Endothelial cell of umbilical vein (primary cell): ENCODE results near the gene CCDC157.
"Not testable (repeated sequence)": the region's sequence is repeated elsewhere in the genome, so short reads cannot be mapped to it uniquely, and the experiment has no call there.

ENCODE experiments used
- POLR2A ChIP-seq: IDR thresholded peaks from 2 replicates; pipeline ENCODE4 v1.6.1; 2012; ENCODE audit warnings: low read depth, mild to moderate bottlenecking, control low read depth, low read length
- TF ChIP-seq, protein P1 (sequence below), 2 donors: IDR thresholded peaks; 1 replicate in 1 of 2; 2 replicates in 1 of 2; pipeline ENCODE4 v1.5.1; 2011; ENCODE audit warnings: low read length in 2 of 2, mild to moderate bottlenecking in 2 of 2, moderate library complexity in 2 of 2, control low read depth in 1 of 2, inconsistent platforms in 1 of 2, low read depth in 1 of 2; ENCODE audit not compliant: insufficient read depth in 1 of 2; ENCODE audit errors: extremely low read depth in 1 of 2

DNA sequence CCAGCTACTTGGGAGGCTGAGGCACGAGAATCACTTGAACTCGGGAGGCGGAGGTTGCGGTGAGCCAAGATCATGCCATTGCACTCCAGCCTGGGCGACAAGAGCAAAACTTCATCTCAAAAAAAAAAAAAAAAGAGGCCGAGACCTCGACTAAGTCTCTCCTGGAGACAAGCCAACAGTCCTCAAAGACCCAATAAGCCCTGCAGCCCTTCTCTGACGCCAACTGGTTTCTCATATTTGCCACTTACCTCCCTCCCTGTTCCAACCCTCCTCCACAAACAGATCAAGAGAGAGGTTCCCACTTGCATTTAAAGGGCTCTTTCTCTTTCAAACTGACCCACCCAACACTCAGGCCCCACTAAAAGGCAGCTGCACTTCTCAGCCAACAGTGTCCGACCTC, 18.5 kb upstream of the CCDC157 start:
- not testable (repeated sequence) for TF ChIP-seq POLR2A
- TF ChIP-seq, protein P1, sequence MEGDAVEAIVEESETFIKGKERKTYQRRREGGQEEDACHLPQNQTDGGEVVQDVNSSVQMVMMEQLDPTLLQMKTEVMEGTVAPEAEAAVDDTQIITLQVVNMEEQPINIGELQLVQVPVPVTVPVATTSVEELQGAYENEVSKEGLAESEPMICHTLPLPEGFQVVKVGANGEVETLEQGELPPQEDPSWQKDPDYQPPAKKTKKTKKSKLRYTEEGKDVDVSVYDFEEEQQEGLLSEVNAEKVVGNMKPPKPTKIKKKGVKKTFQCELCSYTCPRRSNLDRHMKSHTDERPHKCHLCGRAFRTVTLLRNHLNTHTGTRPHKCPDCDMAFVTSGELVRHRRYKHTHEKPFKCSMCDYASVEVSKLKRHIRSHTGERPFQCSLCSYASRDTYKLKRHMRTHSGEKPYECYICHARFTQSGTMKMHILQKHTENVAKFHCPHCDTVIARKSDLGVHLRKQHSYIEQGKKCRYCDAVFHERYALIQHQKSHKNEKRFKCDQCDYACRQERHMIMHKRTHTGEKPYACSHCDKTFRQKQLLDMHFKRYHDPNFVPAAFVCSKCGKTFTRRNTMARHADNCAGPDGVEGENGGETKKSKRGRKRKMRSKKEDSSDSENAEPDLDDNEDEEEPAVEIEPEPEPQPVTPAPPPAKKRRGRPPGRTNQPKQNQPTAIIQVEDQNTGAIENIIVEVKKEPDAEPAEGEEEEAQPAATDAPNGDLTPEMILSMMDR (IDR thresholded peaks at IDR 0.05; ENCODE audit: extremely low read depth in 1 of 2, insufficient read depth in 1 of 2, low read depth in 1 of 2, low read length in 2 of 2): not testable (repeated sequence)
